HT-29 (cell line): ENCODE data around the gene RASSF3. TPM values are rescaled to one million over a fixed set of nuclear protein-coding genes. Genes with fewer than 3 reads are reported as not detected.
"Not testable (repeated sequence)": the region's sequence is repeated elsewhere in the genome, so short reads cannot be mapped to it uniquely, and the experiment has no call there.

Source experiments
- DNase-seq: peaks from one replicate; pipeline ENCODE4 v3.0.0-alpha.2; 2015; ENCODE audit warnings: low spot score
- total RNA-seq: library from RNA; depleted of rRNA; stranded (reverse); fragments of >200 nt; shearing (Covaris generic); gene quantifications from 2 replicates; pipeline ENCODE4 v1.2.3, GENCODE V29; 2014

The RASSF3 gene
- total RNA-seq, 1 experiment from 2014 or later = 41.9 TPM

- no peak for DNase-seq
These were observed 14.2 kb upstream of the RASSF3 start for GRCh38 chr12:64595863-64596793.

- DNase-seq = no peak
These were observed 11.5 kb upstream of the RASSF3 start for GRCh38 chr12:64598831-64599230.

- peak; percentile 20 for DNase-seq
These were observed 10.1 kb upstream of the RASSF3 start for GRCh38 chr12:64600164-64600561.

GRCh38 chr12:64603183-64603841, 7.0 kb upstream of the RASSF3 start:
- no peak for DNase-seq

- peak; percentile 87 for DNase-seq
These were observed 1.3 kb upstream of the RASSF3 start for GRCh38 chr12:64608901-64609535.

GRCh38 chr12:64609536-64610078, 688 bp upstream of the RASSF3 start:
- peak; percentile 74 for DNase-seq

GRCh38 chr12:64610660-64611340, 505 bp downstream of the RASSF3 start:
- DNase-seq = peak; percentile 53

- DNase-seq = peak; percentile 54
These were observed 1.3 kb downstream of the RASSF3 start for GRCh38 chr12:64611341-64612284.

GRCh38 chr12:64612843-64613242, 2.5 kb downstream of the RASSF3 start:
- no peak for DNase-seq

- DNase-seq = not testable (repeated sequence)
These were observed 3.6 kb downstream of the RASSF3 start for GRCh38 chr12:64613775-64614398.

GRCh38 chr12:64616201-64616600, 5.9 kb downstream of the RASSF3 start:
- no peak for DNase-seq

- no peak for DNase-seq
These were observed 8.8 kb downstream of the RASSF3 start for GRCh38 chr12:64618953-64619590.

GRCh38 chr12:64621257-64621942, 11.1 kb downstream of the RASSF3 start:
- no peak for DNase-seq

- no peak for DNase-seq
These were observed 13.7 kb downstream of the RASSF3 start for GRCh38 chr12:64624035-64624434.

- peak; percentile 87 for DNase-seq
These were observed 15.2 kb downstream of the RASSF3 start for GRCh38 chr12:64625243-64626077.

GRCh38 chr12:64626588-64626987, 16.3 kb downstream of the RASSF3 start:
- not testable (repeated sequence) for DNase-seq

- DNase-seq = no peak
These were observed 17.5 kb downstream of the RASSF3 start for GRCh38 chr12:64627771-64628170.

- no peak for DNase-seq
These were observed 20.9 kb downstream of the RASSF3 start for GRCh38 chr12:64631197-64631596.
